COR-L47 (cell line): ENCODE data around the gene MPG.
"Not testable (repeated sequence)": the region's sequence is repeated elsewhere in the genome, so short reads cannot be mapped to it uniquely, and the experiment has no call there.

Source experiments
- DNase-seq: peaks from one replicate; lab custom pipeline; 2025; lab: John Stamatoyannopoulos, UW

The MPG gene

GRCh38 chr16:77807-78443 lies at the start of gene MPG:
TSS of gene MPG (plus strand) at chr16:78225. CDS start at chr16:78310, 85 bp downstream.
- peak; percentile 64 for DNase-seq

- not testable (repeated sequence) for DNase-seq
These were observed 47.4 kb upstream of the MPG start for GRCh38 chr16:30627-31026.

GRCh38 chr16:33154-33876 lies 44.7 kb upstream of the MPG start:
- not testable (repeated sequence) for DNase-seq

- no peak for DNase-seq
These were observed 44.0 kb upstream of the MPG start for GRCh38 chr16:33877-34647.

- DNase-seq: no peak
These were observed 43.4 kb upstream of the MPG start for GRCh38 chr16:34648-34987.

GRCh38 chr16:35011-35677 lies 42.9 kb upstream of the MPG start:
- DNase-seq: no peak

GRCh38 chr16:35678-36305 lies 42.2 kb upstream of the MPG start:
- DNase-seq: no peak

- DNase-seq: no peak
These were observed 41.6 kb upstream of the MPG start for GRCh38 chr16:36336-36984.

GRCh38 chr16:37511-37910 lies 40.5 kb upstream of the MPG start:
- DNase-seq: no peak

GRCh38 chr16:38206-38605 lies 39.8 kb upstream of the MPG start:
- not testable (repeated sequence) for DNase-seq

GRCh38 chr16:38941-39892 lies 38.8 kb upstream of the MPG start:
- no peak for DNase-seq

GRCh38 chr16:41439-42068 lies 36.5 kb upstream of the MPG start:
- DNase-seq: no peak

- DNase-seq: no peak
These were observed 36.0 kb upstream of the MPG start for GRCh38 chr16:42069-42457.

- no peak for DNase-seq
These were observed 35.3 kb upstream of the MPG start for GRCh38 chr16:42691-43090.

GRCh38 chr16:43294-43693 lies 34.7 kb upstream of the MPG start:
- no peak for DNase-seq

- no peak for DNase-seq
These were observed 33.4 kb upstream of the MPG start for GRCh38 chr16:44655-45054.

GRCh38 chr16:45454-45853 lies 32.6 kb upstream of the MPG start:
- DNase-seq: no peak

GRCh38 chr16:46510-46909 lies 31.5 kb upstream of the MPG start:
- not testable (repeated sequence) for DNase-seq

GRCh38 chr16:47234-47633 lies 30.8 kb upstream of the MPG start:
- DNase-seq: no peak
